DOHH2 (cell line): Measurements from ENCODE around the gene UBAP1.

Experiments
- H3F3A ChIP-seq: fragments of 200-600 bp; sonication (generic), shearing (Covaris generic); 2 replicates; pipeline ENCODE4 v1.6.0; 2016; ENCODE audit warnings: antibody characterized with exemption, mild to moderate bottlenecking; ENCODE audit not compliant: control insufficient read depth, insufficient read depth
- H3K27ac ChIP-seq: fragments of 200-600 bp; sonication (generic); 2 replicates; pipeline ENCODE4 v1.5.1; 2014; ENCODE audit warnings: low read depth, mild to moderate bottlenecking, low read length, moderate library complexity
- H3K27me3 ChIP-seq: fragments of 200-600 bp; sonication (generic); 2 replicates; pipeline ENCODE4 v1.6.1; 2014; ENCODE audit warnings: mild to moderate bottlenecking, low read length, mixed read lengths; ENCODE audit not compliant: control insufficient read depth
- H3K36me3 ChIP-seq: fragments of 200-600 bp; sonication (generic); 2 replicates; pipeline ENCODE4 v1.6.1; 2014; ENCODE audit warnings: mild to moderate bottlenecking, low read length, moderate library complexity, mixed read lengths; ENCODE audit not compliant: control insufficient read depth
- H3K4me1 ChIP-seq: fragments of 200-600 bp; sonication (generic); 2 replicates; pipeline ENCODE4 v1.6.1; 2014; ENCODE audit warnings: mild to moderate bottlenecking, low read length, mixed read lengths; ENCODE audit not compliant: control insufficient read depth
- H3K4me2 ChIP-seq: fragments of 200-600 bp; sonication (generic); 2 replicates; pipeline ENCODE4 v1.6.0; 2014; ENCODE audit warnings: mild to moderate bottlenecking, low read length, moderate library complexity
- H3K4me3 ChIP-seq: fragments of 200-600 bp; sonication (generic); 2 replicates; pipeline ENCODE4 v1.5.1; 2014; ENCODE audit warnings: mild to moderate bottlenecking, low read length, mixed read lengths
- H3K79me2 ChIP-seq: fragments of 200-600 bp; sonication (generic); 2 replicates; pipeline ENCODE4 v1.6.1; 2014; ENCODE audit warnings: mild to moderate bottlenecking, low read length, mixed read lengths; ENCODE audit not compliant: control insufficient read depth
- H3K9me2 ChIP-seq: fragments of 200-600 bp; sonication (generic); replicated peaks from 2 replicates; pipeline ENCODE4 v1.6.1; 2014; ENCODE audit warnings: mild to moderate bottlenecking, low read length, mixed read lengths; ENCODE audit not compliant: control insufficient read depth
- H3K9me3 ChIP-seq: fragments of 200-600 bp; sonication (generic); 2 replicates; pipeline ENCODE4 v1.6.1; 2014; ENCODE audit warnings: antibody characterized with exemption, low read length, mixed read lengths; ENCODE audit not compliant: control insufficient read depth, insufficient read depth
- H4K20me1 ChIP-seq: fragments of 200-600 bp; sonication (generic); 2 replicates; pipeline ENCODE4 v1.6.0; 2014; ENCODE audit warnings: low read depth, mild to moderate bottlenecking, antibody characterized with exemption, low read length, moderate library complexity; ENCODE audit not compliant: control insufficient read depth, insufficient read depth
- CTCF ChIP-seq: fragments of 200-600 bp; sonication (generic); IDR thresholded peaks from one replicate; pipeline ENCODE4 v1.5.1; 2014; ENCODE audit warnings: antibody characterized with exemption, mild to moderate bottlenecking, low read depth, low read length; ENCODE audit not compliant: poor library complexity, severe bottlenecking
- EZH2phosphoT487 ChIP-seq: fragments of 200-600 bp; sonication (generic); IDR thresholded peaks from 2 replicates; pipeline ENCODE4 v1.6.1; 2017; ENCODE audit warnings: borderline replicate concordance, mild to moderate bottlenecking, antibody characterized with exemption, low read length, moderate library complexity, mixed read lengths

UBAP1 gene

GRCh38 chr9:34275811-34276210 lies 97.0 kb downstream of the UBAP1 start:
- Histone ChIP-seq H4K20me1 (no peaks in the 10 kb centered on the region), H3K9me2 (no peaks in the 10 kb centered on the region), H3K36me3 (no peaks in the 10 kb centered on the region; the same call in 1 of the 2 replicates), H3K27ac (no peak overlapping the region), H3K4me2 (no peak overlapping the region), H3F3A (no peaks in the 10 kb centered on the region), H3K4me1 (no peaks in the 10 kb centered on the region), H3K9me3 (no peaks in the 10 kb centered on the region), H3K4me3 (no peak overlapping the region), H3K27me3 (no peaks in the 10 kb centered on the region), H3K79me2 (no peaks in the 10 kb centered on the region)
- TF ChIP-seq EZH2phosphoT487: no peak

GRCh38 chr9:34276772-34277171 lies 97.9 kb downstream of the UBAP1 start:
- peaks cover 3% of the 10 kb centered on the region; the same call in 1 of the 2 replicates for H3K36me3 ChIP-seq
- H3K9me2 ChIP-seq: no peaks in the 10 kb centered on the region
- H3K4me2 ChIP-seq: no peak overlapping the region
- no peaks in the 10 kb centered on the region for H3K9me3 ChIP-seq
- H3K4me1 ChIP-seq: no peaks in the 10 kb centered on the region
- no peak overlapping the region for H3K4me3 ChIP-seq
- H3K27me3 ChIP-seq: no peaks in the 10 kb centered on the region
- no peak for TF ChIP-seq CTCF
- H4K20me1 ChIP-seq: no peaks in the 10 kb centered on the region
- H3F3A ChIP-seq: no peaks in the 10 kb centered on the region
- H3K27ac ChIP-seq: no peak overlapping the region
- H3K79me2 ChIP-seq: no peaks in the 10 kb centered on the region

DNA sequence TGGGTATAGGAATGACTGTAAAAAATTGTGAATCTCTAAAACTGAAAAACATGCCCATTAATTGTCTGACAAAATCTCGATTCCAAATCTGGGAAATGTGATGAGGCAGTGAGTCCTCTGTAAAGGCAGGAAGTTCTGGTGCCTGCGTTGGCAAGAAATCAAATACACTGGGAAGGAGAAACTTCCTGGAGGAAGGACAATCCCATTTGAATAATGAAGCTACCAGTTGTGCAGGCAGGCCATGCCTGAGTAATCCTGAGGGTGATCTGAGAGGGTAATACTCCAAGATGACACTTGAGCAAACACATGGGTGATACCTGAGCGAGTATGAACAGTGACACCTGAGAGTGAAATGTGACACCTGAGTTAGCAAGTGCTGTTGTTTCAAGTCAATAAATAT lies 100.6 kb downstream of the UBAP1 start:
- Histone ChIP-seq H3K4me2 (no peak overlapping the region), H3K27ac (no peak overlapping the region), H3K79me2 (no peaks in the 10 kb centered on the region), H3F3A (no peaks in the 10 kb centered on the region), H3K9me3 (no peaks in the 10 kb centered on the region), H3K36me3 (peaks cover 13% of the 10 kb centered on the region), H3K27me3 (no peaks in the 10 kb centered on the region), H3K4me1 (no peaks in the 10 kb centered on the region), H3K4me3 (no peak overlapping the region), H4K20me1 (no peaks in the 10 kb centered on the region), H3K9me2 (no peaks in the 10 kb centered on the region)
- TF ChIP-seq EZH2phosphoT487 (no peak), CTCF (no peak)

- H3K9me2 ChIP-seq: no peaks in the 10 kb centered on the region
- H3F3A ChIP-seq: 0 out of 2 replicates have a peak, but pooled peaks cover 4% of the 10 kb centered on the region
- no peak for TF ChIP-seq EZH2phosphoT487
- no peak for TF ChIP-seq CTCF
- H3K4me1 ChIP-seq: no peaks in the 10 kb centered on the region
- no peaks in the 10 kb centered on the region for H3K79me2 ChIP-seq
- H3K27me3 ChIP-seq: no peaks in the 10 kb centered on the region
- no peak overlapping the region for H3K27ac ChIP-seq
- no peaks in the 10 kb centered on the region for H3K9me3 ChIP-seq
- no peaks in the 10 kb centered on the region for H4K20me1 ChIP-seq
- H3K4me3 ChIP-seq: no peak overlapping the region
- H3K4me2 ChIP-seq: no peak overlapping the region
- peaks cover 26% of the 10 kb centered on the region for H3K36me3 ChIP-seq
Measured at GRCh38 chr9:34282096-34282495, 103.3 kb downstream of the UBAP1 start.
